GM12878 (cell line): ENCODE measurements around the gene TMEM72. TPM values are rescaled to one million over a fixed set of nuclear protein-coding genes. Genes with fewer than 3 reads are reported as not detected.
A peak's percentile ranks its signal among the peaks of the same experiment; 100 is the strongest.

ENCODE experiments used
- ATAC-seq: fragments of 200-7000 bp; cut with Tn5 transposase; 3 replicates; pipeline ENCODE4 v1.9.1; 2020; ENCODE audit warnings: mild to moderate bottlenecking, moderate library complexity
- BruUV-seq: library from RNA; stranded (reverse); fragments of 400-500 nt; replicated peaks from 2 replicates; lab custom pipeline; 2021; lab: Mats Ljungman, UMichigan
- CTCF ChIA-PET: fragments of 300-600 bp; sonication (Branson Sonifier 250); formaldehyde crosslinking; extraction: SDS; loops from one replicate; lab custom pipeline; 2021; ENCODE audit warnings: inconsistent platforms; lab: Yijun Ruan, JAX
- POLR2A ChIA-PET: fragments of 350-600 bp; formaldehyde crosslinking; extraction: SDS; loops from one replicate; lab custom pipeline; 2021; ENCODE audit warnings: inconsistent platforms; lab: Charles Lee
- RAD21 ChIA-PET: fragments of 300-600 bp; sonication (Branson Sonifier 250); formaldehyde crosslinking; loops from one replicate; lab custom pipeline; 2023; ENCODE audit warnings: antibody characterized with exemption; ENCODE audit not compliant: unreplicated experiment; lab: Charles Lee
- SMC1A ChIA-PET: fragments of 300-600 bp; sonication (Branson Sonifier 250); formaldehyde crosslinking; loops from one replicate; lab custom pipeline; 2023; ENCODE audit not compliant: unreplicated experiment, uncharacterized antibody; lab: Charles Lee
- DNase-seq: peaks from one replicate; pipeline ENCODE4 v3.0.0-alpha.2; 2011; ENCODE audit warnings: low read depth, low spot score
- FAIRE-seq: peaks from 3 replicates; lab custom pipeline; 2011; peaks lifted over from hg19 to GRCh38; lab: Jason Lieb, UNC
- H2AFZ ChIP-seq: 2 replicates; pipeline ENCODE4 v1.6.0; 2011; ENCODE audit warnings: low read depth, low read length, control low read depth; ENCODE audit not compliant: control insufficient read depth
- H3K27ac ChIP-seq: 2 replicates; pipeline ENCODE4 v1.5.1; 2011; ENCODE audit warnings: control low read depth; ENCODE audit not compliant: control insufficient read depth, insufficient read depth
- H3K27me3 ChIP-seq, 2 experiments: replicated peaks in 1 of 2; 2 replicates each; pipeline versions ENCODE4 v1.6.0 to v1.6.1; 2011; ENCODE audit warnings: low read length in 1 of 2; ENCODE audit not compliant: control insufficient read depth in 2 of 2, insufficient read depth in 2 of 2
- H3K36me3 ChIP-seq, 2 experiments: 2 replicates each; pipeline ENCODE4 v1.5.1; 2011; ENCODE audit warnings: low read length in 1 of 2; ENCODE audit not compliant: control insufficient read depth in 2 of 2, insufficient read depth in 2 of 2
- H3K4me1 ChIP-seq: 2 replicates; pipeline ENCODE4 v1.6.1; 2011; ENCODE audit warnings: mild to moderate bottlenecking, low read length, moderate library complexity, mixed read lengths; ENCODE audit not compliant: control insufficient read depth, insufficient read depth
- H3K4me2 ChIP-seq: 2 replicates; pipeline ENCODE4 v1.6.0; 2011; ENCODE audit warnings: control low read depth; ENCODE audit not compliant: control insufficient read depth, insufficient read depth
- H3K4me3 ChIP-seq: fragments of 200-600 bp; sonication (generic); 2 replicates; pipeline ENCODE4 v1.5.1; 2016
- H3K79me2 ChIP-seq: 2 replicates; pipeline ENCODE4 v1.6.0; 2011; ENCODE audit warnings: low read length; ENCODE audit not compliant: control insufficient read depth, insufficient read depth
- H3K9ac ChIP-seq: 2 replicates; pipeline ENCODE4 v1.8.0; 2011; ENCODE audit warnings: low read length, control low read depth, mixed read lengths; ENCODE audit not compliant: control insufficient read depth, insufficient read depth
- H3K9me3 ChIP-seq: replicated peaks from 3 replicates; pipeline ENCODE4 v1.5.1; 2011; ENCODE audit warnings: mild to moderate bottlenecking, low read length; ENCODE audit not compliant: control insufficient read depth, insufficient read depth
- H4K20me1 ChIP-seq: 2 replicates; pipeline ENCODE4 v1.6.0; 2011; ENCODE audit not compliant: control insufficient read depth, insufficient read depth
- CBX5 ChIP-seq: sonication (generic); IDR thresholded peaks from 2 replicates; pipeline ENCODE4 v1.6.1; 2016; ENCODE audit warnings: low read depth, moderate library complexity, mild to moderate bottlenecking, inconsistent platforms
- DPF2 ChIP-seq: fragments of 450-650 bp; IDR thresholded peaks from 2 replicates; pipeline ENCODE4 v1.6.1; 2017; ENCODE audit warnings: mild to moderate bottlenecking
- MYC ChIP-seq: IDR thresholded peaks from 2 replicates; pipeline ENCODE4 v1.6.1; 2011; ENCODE audit warnings: mild to moderate bottlenecking, low read length, moderate library complexity, inconsistent platforms; ENCODE audit not compliant: insufficient read depth, insufficient replicate concordance, insufficient read length, severe bottlenecking
- NKRF ChIP-seq: fragments of 450-650 bp; conservative IDR thresholded peaks from 2 replicates; pipeline ENCODE4 v1.6.1; 2017; ENCODE audit warnings: mild to moderate bottlenecking, moderate library complexity
- PML ChIP-seq: IDR thresholded peaks from 2 replicates; pipeline ENCODE4 v1.6.1; 2012; ENCODE audit warnings: low read length, inconsistent platforms
- ZBTB11 ChIP-seq: fragments of 450-650 bp; formaldehyde crosslinking; IDR thresholded peaks from 2 replicates; pipeline ENCODE4 v1.5.0; 2022; ENCODE audit warnings: mild to moderate bottlenecking, missing genetic modification characterization
- ZBTB40 ChIP-seq: fragments of 450-650 bp; IDR thresholded peaks from 2 replicates; pipeline ENCODE4 v1.6.1; 2016; ENCODE audit warnings: mild to moderate bottlenecking, moderate library complexity, borderline replicate concordance
- WGBS: methylation state at CpG from one replicate; pipeline ENCODE4 v1.1.6; 2016; ENCODE audit warnings: low lambda C conversion rate; ENCODE audit not compliant: insufficient replicate concordance, insufficient coverage; ENCODE audit errors: missing lambda C conversion rate; 5-methylcytosine and 5-hydroxymethylcytosine counted together
- in situ Hi-C: fragments of 300-500 bp; cut with MboI; formaldehyde crosslinking; loops from 9 replicates; pipeline ENCODE4 v1.14.3; 2018; ENCODE audit warnings: mixed read lengths
- intact Hi-C: fragments of 100-400 bp; cut with micrococcal nuclease; formaldehyde crosslinking; loops from one replicate; pipeline ENCODE4 v1.14.2; 2022; ENCODE audit not compliant: unreplicated experiment
- polyA plus RNA-seq, 11 experiments: library from polyadenylated mRNA; depleted of rRNA in 4 of 11; unstranded in 6 of 11; stranded (reverse) in 5 of 11; fragments of >200 nt; fragmentation: Nextera tagmentation in 4 of 11; fragmentation: Illumina TruSeq in 1 of 11; extraction: Ambion mirVana in 4 of 11; extraction: Trizol in 1 of 11; gene quantifications; 1 replicate in 1 of 11; 2 replicates in 10 of 11; pipeline versions ENCODE4 v1.2.1 to v1.2.3, GENCODE V29; 2011 to 2016; ENCODE audit warnings: inconsistent platforms in 2 of 11, missing spikeins in 2 of 11, low read depth in 1 of 11
- total RNA-seq, 4 experiments: library from RNA; depleted of rRNA in 3 of 4; stranded (reverse); fragments of >200 nt in 3 of 4; fragmentation: Illumina TruSeq in 1 of 4; extraction: Trizol in 1 of 4; gene quantifications; 2 replicates each; pipeline versions ENCODE4 v1.2.1 to v1.2.3, GENCODE V29; 2013 to 2021
- TF ChIP-seq, protein P1 (sequence below), 3 experiments: IDR thresholded peaks in 2 of 3; conservative IDR thresholded peaks in 1 of 3; 2 replicates each; pipeline ENCODE4 v1.5.1; 2011; ENCODE audit warnings: low read depth in 3 of 3, low read length in 3 of 3, mild to moderate bottlenecking in 3 of 3, control low read depth in 2 of 3, moderate library complexity in 2 of 3, inconsistent platforms in 1 of 3, mixed read lengths in 1 of 3; ENCODE audit not compliant: control insufficient read depth in 2 of 3, insufficient read depth in 1 of 3; ENCODE audit errors: extremely low read depth in 1 of 3

TMEM72 gene
- total and polyA plus RNA-seq, 10 of the 15 experiments (the other 5 are each of a cell fraction or from before 2014, with no cell fraction given) = 0.12 TPM; not detected in 9

GRCh38 chr10:44947371-44948152, 36.4 kb downstream of the TMEM72 start:
- FAIRE-seq (peak; percentile 88), DNase-seq (peak; percentile 80), ATAC-seq (peak; percentile 79)
- 32% methylated on average over 6 of the region's 6 CpGs for WGBS
- Histone ChIP-seq H3K4me1 (peaks cover 51% of the 10 kb centered on the region), H3K9me3 (peaks cover 13% of the 10 kb centered on the region), H3K27ac (peak overlapping the region; percentile 67), H3K79me2 (no peaks in the 10 kb centered on the region), H3K27me3 (no peaks in the 10 kb centered on the region), H3K36me3 (no peaks in the 10 kb centered on the region), H2AFZ (no peak overlapping the region), H3K4me3 (peak overlapping the region; percentile 16; the same call in 1 of the 2 replicates), H4K20me1 (no peaks in the 10 kb centered on the region), H3K4me2 (peak overlapping the region; percentile 76), H3K9ac (peak overlapping the region; percentile 9; the same call in 1 of the 2 replicates)
- RAD21 ChIA-PET = interaction anchor here (1.0 to 7.5 kb wide), 9 partner anchors 12 to 52 kb away, joined by 3 to 60 read pairs (median 16); partner anchors contain the start of genes DEPP1 and RASSF4
- POLR2A ChIA-PET = interaction anchor here (0.9 to 8.5 kb wide), 4 partner anchors 11 to 29 kb away, joined by 3 to 174 read pairs (median 10); partner anchors contain the start of gene RASSF4
- intact Hi-C loops = loop anchor here (2.0 kb wide), 1 partner anchor 19 kb away; no protein-coding TSS in a partner anchor
- CTCF ChIA-PET = interaction anchor here (0.6 to 6.8 kb wide), 6 partner anchors 10 to 44 kb away, joined by 3 to 80 read pairs (median 10); partner anchors contain the start of gene DEPP1
- no TSS peak for BruUV-seq
- in situ Hi-C loops = no loop called here
- SMC1A ChIA-PET = interaction anchor here (1.1 to 8.4 kb wide), 7 partner anchors 11 to 54 kb away, joined by 3 to 147 read pairs (median 15); partner anchors contain the start of gene RASSF4
- TF ChIP-seq, protein P1, sequence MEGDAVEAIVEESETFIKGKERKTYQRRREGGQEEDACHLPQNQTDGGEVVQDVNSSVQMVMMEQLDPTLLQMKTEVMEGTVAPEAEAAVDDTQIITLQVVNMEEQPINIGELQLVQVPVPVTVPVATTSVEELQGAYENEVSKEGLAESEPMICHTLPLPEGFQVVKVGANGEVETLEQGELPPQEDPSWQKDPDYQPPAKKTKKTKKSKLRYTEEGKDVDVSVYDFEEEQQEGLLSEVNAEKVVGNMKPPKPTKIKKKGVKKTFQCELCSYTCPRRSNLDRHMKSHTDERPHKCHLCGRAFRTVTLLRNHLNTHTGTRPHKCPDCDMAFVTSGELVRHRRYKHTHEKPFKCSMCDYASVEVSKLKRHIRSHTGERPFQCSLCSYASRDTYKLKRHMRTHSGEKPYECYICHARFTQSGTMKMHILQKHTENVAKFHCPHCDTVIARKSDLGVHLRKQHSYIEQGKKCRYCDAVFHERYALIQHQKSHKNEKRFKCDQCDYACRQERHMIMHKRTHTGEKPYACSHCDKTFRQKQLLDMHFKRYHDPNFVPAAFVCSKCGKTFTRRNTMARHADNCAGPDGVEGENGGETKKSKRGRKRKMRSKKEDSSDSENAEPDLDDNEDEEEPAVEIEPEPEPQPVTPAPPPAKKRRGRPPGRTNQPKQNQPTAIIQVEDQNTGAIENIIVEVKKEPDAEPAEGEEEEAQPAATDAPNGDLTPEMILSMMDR (IDR thresholded peaks at IDR 0.05 in 2 of 3, conservative IDR thresholded peaks at IDR 0.05 in 1 of 3; ENCODE audit: control insufficient read depth in 2 of 3, extremely low read depth in 1 of 3, insufficient read depth in 1 of 3, low read depth in 3 of 3, low read length in 3 of 3) = no peak
- TF ChIP-seq ZBTB40 (no peak), CBX5 (no peak), DPF2 (peak; percentile 73), MYC (no peak), NKRF (no peak), PML (no peak), ZBTB11 (no peak)
